D721Med (cell line): Measurements from ENCODE around the gene NEDD4L.

Experiments used
- DNase-seq: peaks from one replicate; pipeline ENCODE4 v3.0.0; 2011; ENCODE audit warnings: low spot score; ENCODE audit not compliant: insufficient read length
- FAIRE-seq: peaks from 2 replicates; lab custom pipeline; 2011; peaks lifted over from hg19 to GRCh38; lab: Jason Lieb, UNC
- CTCF ChIP-seq: IDR thresholded peaks from 2 replicates; pipeline ENCODE4 v1.5.1; 2012; ENCODE audit warnings: mild to moderate bottlenecking, control low read depth; ENCODE audit not compliant: insufficient read depth; ENCODE audit errors: missing control alignments

Gene NEDD4L

GRCh38 chr18:58113337-58113736 lies 69.3 kb downstream of the NEDD4L start:
- DNase-seq (no peak), FAIRE-seq (no peak)
- no peak for TF ChIP-seq CTCF

- FAIRE-seq (peak; percentile 100), DNase-seq (peak; percentile 67)
- no peak for TF ChIP-seq CTCF
Measured at GRCh38 chr18:58114766-58115165, 70.7 kb downstream of the NEDD4L start.

- no peak for TF ChIP-seq CTCF
- no peak for DNase-seq
- FAIRE-seq, result no peak
Measured at GRCh38 chr18:58116818-58117217, 72.8 kb downstream of the NEDD4L start.

- no peak for TF ChIP-seq CTCF
- no peak for DNase-seq
- no peak for FAIRE-seq
Measured at GRCh38 chr18:58117786-58118403, 73.9 kb downstream of the NEDD4L start.

- DNase-seq (no peak), FAIRE-seq (no peak)
Measured at GRCh38 chr18:58118536-58118935, 74.5 kb downstream of the NEDD4L start.

GRCh38 chr18:58119819-58120218 lies 75.8 kb downstream of the NEDD4L start:
- DNase-seq (peak; percentile 92), FAIRE-seq (no peak)
- no peak for TF ChIP-seq CTCF

More at GRCh38 chr18:58118536-58118935, 74.5 kb downstream of the NEDD4L start:
- no peak for TF ChIP-seq CTCF

GRCh38 chr18:58124475-58124874 lies 80.4 kb downstream of the NEDD4L start:
- no peak for FAIRE-seq
- DNase-seq, result no peak
- TF ChIP-seq CTCF, result no peak
